Activated CD8-positive, alpha-beta memory T cell treated with anti-CD3 and anti-CD28 coated beads, Interleukin-2, amount 10 ng/mL, durations not matched to agents 7 days and 5 days (primary cell): ENCODE measurements around the gene DARS1. TPM values are rescaled to one million over a fixed set of nuclear protein-coding genes. Genes with fewer than 3 reads are reported as not detected.

Experiments used
- ATAC-seq: fragments of 150-1000 bp; cut with Tn5 transposase; one replicate; pipeline ENCODE4 v1.10.0; 2021; ENCODE audit warnings: moderate library complexity
- CTCF ChIA-PET: fragments of 350-600 bp; sonication (Branson Sonifier 250); formaldehyde crosslinking; loops from one replicate; lab custom pipeline; 2021; ENCODE audit warnings: antibody characterized with exemption; lab: Charles Lee
- DNase-seq: peaks from one replicate; pipeline ENCODE4 v3.0.0-alpha.2; 2020
- H3K27ac Mint-ChIP-seq: one replicate; pipeline ENCODE4 v1.8.0; 2021; ENCODE audit warnings: mild to moderate bottlenecking, mixed read lengths
- H3K27me3 Mint-ChIP-seq: one replicate; pipeline ENCODE4 v1.8.0; 2021; ENCODE audit warnings: mixed read lengths
- H3K36me3 Mint-ChIP-seq: one replicate; pipeline ENCODE4 v1.8.0; 2021; ENCODE audit warnings: mild to moderate bottlenecking, mixed read lengths
- H3K4me1 Mint-ChIP-seq: one replicate; pipeline ENCODE4 v1.8.0; 2021; ENCODE audit warnings: mixed read lengths
- H3K4me3 Mint-ChIP-seq: one replicate; pipeline ENCODE4 v1.8.0; 2021; ENCODE audit warnings: mild to moderate bottlenecking, moderate library complexity, mixed read lengths
- H3K9me3 Mint-ChIP-seq: one replicate; pipeline ENCODE4 v1.8.0; 2022; ENCODE audit warnings: low read depth, mixed read lengths
- total RNA-seq, 2 experiments: library from RNA; stranded (reverse); gene quantifications; one replicate each; pipeline ENCODE4 v1.2.3, GENCODE V29; 2021

Gene DARS1
- total RNA-seq: 100 to 1,000 TPM in 1 of 2 experiments, 10 to 100 TPM in 1; 94.0 to 109 TPM

DNA sequence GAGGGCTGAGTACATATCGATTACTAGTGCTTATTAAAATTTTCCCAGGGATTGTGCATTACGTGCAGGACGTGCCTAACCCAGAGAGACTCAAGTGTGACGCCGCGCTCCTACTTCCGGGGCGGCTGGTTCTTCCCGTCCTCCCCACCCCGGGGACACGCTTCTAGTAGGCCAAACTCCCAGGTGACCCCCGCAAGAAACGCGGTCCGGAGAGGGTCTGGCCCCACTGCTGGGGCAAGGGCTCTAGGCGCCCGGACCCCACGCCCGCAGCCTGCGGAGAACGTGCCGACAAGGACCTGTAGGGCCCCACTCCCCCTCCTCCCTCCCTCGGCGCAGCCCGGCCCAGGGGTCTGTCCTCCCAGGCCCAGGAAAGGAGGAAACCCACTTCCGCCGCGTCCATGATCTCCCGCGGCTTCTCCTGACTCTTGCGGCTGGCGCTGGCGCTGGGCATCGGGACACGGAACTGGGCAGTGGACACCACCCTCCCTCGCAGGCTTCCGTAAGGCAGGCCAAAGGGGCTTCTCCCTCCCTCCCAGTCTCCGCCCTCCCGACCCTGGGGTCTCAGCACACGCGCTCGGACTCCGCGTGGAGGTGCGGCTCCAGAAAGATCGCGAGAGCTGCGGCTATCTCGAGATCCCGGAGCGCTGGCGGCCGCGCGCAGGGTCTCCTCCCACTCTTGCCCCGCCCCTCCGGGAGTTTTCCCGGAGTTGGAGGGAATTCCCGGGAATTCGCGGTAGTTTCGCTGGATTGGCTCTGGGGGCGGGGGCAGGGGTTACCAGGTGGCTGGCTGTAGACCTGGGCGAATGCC is at the start of gene DARS1:
Gene DARS1 (minus strand): TSS at position 609 of the 808 bp plus-strand sequence. CDS start 158 bp downstream, at position 451.
- ATAC-seq (peak; percentile 88), DNase-seq (peak; percentile 91)
- H3K36me3 Mint-ChIP-seq: peaks cover 46% of the 10 kb centered on the region
- peak within 1 kb of the TSS; percentile 96 for H3K27ac Mint-ChIP-seq
- peaks cover 49% of the 10 kb centered on the region for H3K4me1 Mint-ChIP-seq
- no peaks in the 10 kb centered on the region for H3K9me3 Mint-ChIP-seq
- peak within 1 kb of the TSS; percentile 94 for H3K4me3 Mint-ChIP-seq
- CTCF ChIA-PET: interaction anchor here (1.2 to 1.7 kb wide), 3 partner anchors 67 to 399 kb away, joined by 3 to 5 read pairs (median 4); no protein-coding TSS in a partner anchor
- H3K27me3 Mint-ChIP-seq: no peaks in the 10 kb centered on the region

GRCh38 chr2:136034629-136035028 is 49.2 kb upstream of the DARS1 start:
- ATAC-seq (no peak), DNase-seq (no peak)
- Mint-ChIP-seq H3K4me3 (no peak overlapping the region), H3K36me3 (peaks cover 5% of the 10 kb centered on the region), H3K27me3 (no peaks in the 10 kb centered on the region), H3K27ac (no peak overlapping the region), H3K4me1 (no peaks in the 10 kb centered on the region), H3K9me3 (peaks cover 2% of the 10 kb centered on the region)
- CTCF ChIA-PET: no interaction called here

DNA sequence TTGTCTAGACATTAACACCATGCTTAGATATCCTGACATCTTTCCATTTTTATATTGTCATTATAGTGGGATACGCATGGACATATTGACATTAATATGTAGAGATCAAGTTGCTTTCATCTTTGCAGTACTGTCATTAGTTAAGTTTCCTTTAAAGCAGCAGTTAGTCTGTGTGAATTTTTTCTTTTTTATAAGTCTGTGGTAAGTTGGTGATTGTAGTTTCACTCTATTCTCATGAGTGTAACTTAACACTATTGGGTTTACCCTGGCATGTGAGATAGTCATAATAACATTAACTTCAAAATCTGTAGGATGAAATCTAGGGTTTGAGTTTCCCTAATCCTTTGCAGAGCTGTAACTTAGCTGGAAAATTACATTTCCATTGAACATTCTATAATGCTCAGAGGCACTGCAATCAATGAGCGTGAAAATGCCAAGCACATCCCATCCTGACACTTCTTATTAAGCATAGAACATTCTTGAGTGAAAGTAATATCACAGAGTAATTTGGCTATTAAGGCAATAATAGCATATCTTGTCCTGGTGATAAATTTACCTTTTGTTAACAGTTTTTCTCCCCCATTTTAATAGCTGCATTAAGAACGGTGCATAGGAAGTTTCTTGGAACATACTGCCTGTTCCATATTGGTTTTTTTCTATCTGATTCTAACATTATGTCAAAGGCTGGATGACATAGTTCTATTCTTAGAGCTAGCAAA is 47.5 kb upstream of the DARS1 start:
- Mint-ChIP-seq H3K4me3 (no peak overlapping the region), H3K4me1 (no peaks in the 10 kb centered on the region), H3K9me3 (peaks cover 2% of the 10 kb centered on the region), H3K27ac (no peak overlapping the region), H3K27me3 (no peaks in the 10 kb centered on the region), H3K36me3 (no peaks in the 10 kb centered on the region)
- ATAC-seq (no peak), DNase-seq (no peak)
- CTCF ChIA-PET: no interaction called here

DNA sequence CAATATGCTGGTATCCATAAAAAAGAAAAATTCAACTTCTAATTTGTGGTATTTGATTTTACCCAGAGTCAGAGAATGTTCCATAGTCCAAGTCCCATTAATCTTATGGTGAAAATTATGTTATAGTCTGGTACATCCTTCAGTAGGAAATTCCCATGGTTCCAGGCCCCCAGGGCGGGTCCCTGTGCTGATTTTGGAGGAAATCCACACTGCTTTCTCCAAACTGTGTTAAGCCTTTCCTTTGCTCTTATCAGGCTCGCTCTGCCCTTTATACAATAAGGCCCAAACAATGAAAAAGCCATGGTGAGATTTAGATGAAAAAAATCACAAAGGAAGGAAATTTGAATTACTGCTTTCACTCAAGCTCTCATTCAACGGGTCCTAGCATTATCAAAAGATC is 46.8 kb upstream of the DARS1 start:
- H3K27ac Mint-ChIP-seq: no peak overlapping the region
- no peaks in the 10 kb centered on the region for H3K9me3 Mint-ChIP-seq
- ATAC-seq (no peak), DNase-seq (no peak)
- no peaks in the 10 kb centered on the region for H3K36me3 Mint-ChIP-seq
- no peaks in the 10 kb centered on the region for H3K27me3 Mint-ChIP-seq
- no peak overlapping the region for H3K4me3 Mint-ChIP-seq
- H3K4me1 Mint-ChIP-seq: no peaks in the 10 kb centered on the region
- CTCF ChIA-PET: no interaction called here

DNA sequence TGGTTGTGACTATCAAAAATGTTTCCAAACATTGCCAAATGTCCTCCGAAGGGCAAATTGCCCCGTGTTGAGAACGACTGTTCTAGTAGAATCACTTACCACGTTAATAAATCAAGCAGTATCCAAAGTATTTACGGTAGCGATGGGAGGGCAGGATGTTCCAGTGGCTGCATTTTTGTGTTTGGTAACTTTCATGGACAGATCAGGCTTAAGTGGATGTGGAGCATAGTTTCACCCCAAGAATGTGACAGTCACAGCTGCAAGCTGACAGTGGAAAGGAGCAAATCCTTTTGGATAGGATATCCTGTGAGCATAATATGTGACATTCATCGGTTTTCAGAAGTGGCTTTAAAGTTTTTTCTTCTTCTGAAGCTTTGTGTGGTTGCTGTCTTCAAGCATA is 46.3 kb upstream of the DARS1 start:
- no peaks in the 10 kb centered on the region for H3K4me1 Mint-ChIP-seq
- no peak overlapping the region for H3K4me3 Mint-ChIP-seq
- CTCF ChIA-PET: no interaction called here
- H3K27ac Mint-ChIP-seq: no peak overlapping the region
- no peak for ATAC-seq
- no peak for DNase-seq
- no peaks in the 10 kb centered on the region for H3K9me3 Mint-ChIP-seq
- H3K27me3 Mint-ChIP-seq: no peaks in the 10 kb centered on the region
- no peaks in the 10 kb centered on the region for H3K36me3 Mint-ChIP-seq

GRCh38 chr2:136030406-136030805 is 45.0 kb upstream of the DARS1 start:
- H3K4me1 Mint-ChIP-seq: peaks cover 4% of the 10 kb centered on the region
- no peak for ATAC-seq
- CTCF ChIA-PET: no interaction called here
- H3K9me3 Mint-ChIP-seq: no peaks in the 10 kb centered on the region
- no peak overlapping the region for H3K4me3 Mint-ChIP-seq
- H3K36me3 Mint-ChIP-seq: peaks cover 2% of the 10 kb centered on the region
- H3K27ac Mint-ChIP-seq: no peak overlapping the region
- H3K27me3 Mint-ChIP-seq: no peaks in the 10 kb centered on the region
- no peak for DNase-seq

GRCh38 chr2:136029149-136029548 is 43.7 kb upstream of the DARS1 start:
- Mint-ChIP-seq H3K4me3 (no peak overlapping the region), H3K9me3 (no peaks in the 10 kb centered on the region), H3K27me3 (no peaks in the 10 kb centered on the region), H3K4me1 (peaks cover 4% of the 10 kb centered on the region), H3K27ac (no peak overlapping the region), H3K36me3 (peaks cover 2% of the 10 kb centered on the region)
- CTCF ChIA-PET: interaction anchor here (1.0 kb wide), 1 partner anchor 17 kb away, joined by 3 read pairs; no protein-coding TSS in a partner anchor
- DNase-seq (no peak), ATAC-seq (no peak)

DNA sequence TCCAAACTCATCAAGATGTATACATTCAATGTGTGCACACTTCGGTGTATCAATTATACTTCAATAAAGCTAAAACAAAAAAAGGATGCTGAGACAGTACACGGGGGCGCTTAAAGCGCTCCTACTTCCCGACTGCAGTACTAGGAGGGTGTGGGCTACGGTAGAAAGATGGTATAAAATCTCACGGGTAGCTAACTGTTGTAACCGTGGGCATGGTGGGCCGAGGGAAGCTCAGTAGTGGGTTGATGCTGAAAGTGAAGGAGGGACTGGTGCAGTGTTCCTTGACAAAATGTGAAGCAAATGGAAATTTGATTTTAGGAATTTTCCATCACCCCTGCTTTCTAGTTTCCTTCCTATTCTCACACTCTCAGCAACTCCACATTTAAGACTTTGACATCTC is 42.6 kb upstream of the DARS1 start:
- Mint-ChIP-seq H3K36me3 (peaks cover 2% of the 10 kb centered on the region), H3K27ac (no peak overlapping the region), H3K4me1 (peaks cover 5% of the 10 kb centered on the region), H3K27me3 (no peaks in the 10 kb centered on the region), H3K4me3 (no peak overlapping the region), H3K9me3 (no peaks in the 10 kb centered on the region)
- ATAC-seq: no peak
- CTCF ChIA-PET: interaction anchor here (0.8 to 1.5 kb wide), 2 partner anchors 19 to 23 kb away, joined by 3 to 5 read pairs; no protein-coding TSS in a partner anchor
- no peak for DNase-seq

- Mint-ChIP-seq H3K27ac (no peak overlapping the region), H3K9me3 (no peaks in the 10 kb centered on the region), H3K4me1 (peaks cover 9% of the 10 kb centered on the region), H3K36me3 (peaks cover 2% of the 10 kb centered on the region), H3K27me3 (no peaks in the 10 kb centered on the region), H3K4me3 (no peak overlapping the region)
- DNase-seq (no peak), ATAC-seq (no peak)
- CTCF ChIA-PET: interaction anchor here (1.5 kb wide), 1 partner anchor 20 kb away, joined by 5 read pairs; no protein-coding TSS in a partner anchor
Measured at GRCh38 chr2:136027112-136027511, 41.7 kb upstream of the DARS1 start.

DNA sequence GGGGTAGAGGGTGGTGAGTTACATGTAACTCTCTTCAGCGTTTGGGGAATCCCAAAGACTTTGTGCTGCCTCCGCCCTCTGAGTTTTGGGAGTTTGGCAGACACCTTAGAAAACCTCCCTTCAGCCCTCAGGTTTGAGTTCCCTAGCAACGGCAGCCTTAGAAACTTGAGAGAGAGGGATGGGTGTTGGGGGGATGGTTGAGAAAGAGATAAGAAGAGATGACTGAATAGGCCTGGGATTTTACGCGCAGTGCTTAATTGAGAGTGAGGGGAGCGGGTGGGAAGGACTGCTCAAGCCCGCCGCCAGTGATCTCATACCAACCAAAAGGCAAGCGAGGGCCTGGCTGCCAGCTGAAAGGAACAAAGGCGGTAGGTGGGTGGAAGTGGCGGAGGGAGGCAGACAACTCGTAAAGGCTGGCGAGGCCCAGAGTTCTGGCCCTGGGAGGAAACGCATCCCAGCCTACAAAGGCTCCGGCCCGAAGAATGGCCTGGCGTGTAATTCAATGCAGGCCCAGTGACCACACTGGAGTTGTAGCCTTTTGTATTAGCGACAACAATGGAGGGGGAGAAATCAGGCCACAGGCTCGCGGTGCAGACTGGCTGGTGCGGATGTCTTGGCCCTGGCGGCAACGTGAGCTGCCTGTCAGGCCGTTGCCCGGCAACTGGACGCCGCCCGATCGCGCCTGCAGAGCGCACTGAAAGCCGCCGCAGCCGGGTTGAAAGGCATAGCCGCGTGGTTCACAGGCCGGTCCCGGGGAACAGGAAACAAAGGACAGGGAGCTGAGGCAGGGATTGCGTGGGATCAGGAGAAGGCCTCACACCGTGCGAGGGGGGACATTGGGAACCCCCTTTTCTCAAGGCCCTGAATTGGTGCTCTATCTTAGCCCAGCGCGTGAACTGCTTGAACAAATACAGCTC is 39.9 kb upstream of the DARS1 start:
- CTCF ChIA-PET: no interaction called here
- H3K27ac Mint-ChIP-seq: no peak overlapping the region
- no peaks in the 10 kb centered on the region for H3K9me3 Mint-ChIP-seq
- peaks cover 2% of the 10 kb centered on the region for H3K36me3 Mint-ChIP-seq
- DNase-seq (peak; percentile 48), ATAC-seq (peak; percentile 57)
- no peak overlapping the region for H3K4me3 Mint-ChIP-seq
- H3K4me1 Mint-ChIP-seq: peaks cover 9% of the 10 kb centered on the region
- H3K27me3 Mint-ChIP-seq: no peaks in the 10 kb centered on the region

GRCh38 chr2:136024616-136025015 is 39.2 kb upstream of the DARS1 start:
- Mint-ChIP-seq H3K27ac (no peak overlapping the region), H3K27me3 (no peaks in the 10 kb centered on the region), H3K9me3 (no peaks in the 10 kb centered on the region), H3K4me3 (no peak overlapping the region), H3K4me1 (peaks cover 9% of the 10 kb centered on the region), H3K36me3 (peaks cover 2% of the 10 kb centered on the region)
- CTCF ChIA-PET: no interaction called here
- DNase-seq (no peak), ATAC-seq (no peak)

GRCh38 chr2:136024185-136024584 is 38.8 kb upstream of the DARS1 start:
- Mint-ChIP-seq H3K36me3 (peaks cover 2% of the 10 kb centered on the region), H3K4me1 (peaks cover 12% of the 10 kb centered on the region), H3K27me3 (no peaks in the 10 kb centered on the region), H3K27ac (no peak overlapping the region), H3K9me3 (no peaks in the 10 kb centered on the region), H3K4me3 (no peak overlapping the region)
- CTCF ChIA-PET: no interaction called here
- ATAC-seq: no peak
- DNase-seq: no peak

- Mint-ChIP-seq H3K4me1 (peaks cover 12% of the 10 kb centered on the region), H3K36me3 (peaks cover 5% of the 10 kb centered on the region), H3K27ac (no peak overlapping the region), H3K4me3 (no peak overlapping the region), H3K27me3 (no peaks in the 10 kb centered on the region), H3K9me3 (no peaks in the 10 kb centered on the region)
- ATAC-seq (no peak), DNase-seq (no peak)
- CTCF ChIA-PET: interaction anchor here (1.0 kb wide), 1 partner anchor 36 kb away, joined by 3 read pairs; no protein-coding TSS in a partner anchor
Measured at GRCh38 chr2:136023416-136023815, 38.0 kb upstream of the DARS1 start.
